IPS DF 6.9 (cell line): ENCODE data around the gene TTC19.

Source experiments
- DNase-seq: peaks from one replicate; pipeline ENCODE4 v3.0.0-alpha.2; 2013; ENCODE audit warnings: low read depth, low spot score
- H3K27ac ChIP-seq: one replicate; pipeline ENCODE4 v1.5.1; 2013; ENCODE audit warnings: low read length, control low read depth
- H3K27me3 ChIP-seq: 2 replicates; pipeline ENCODE4 v1.6.1; 2013; ENCODE audit warnings: mild to moderate bottlenecking, low read length; ENCODE audit not compliant: control insufficient read depth, insufficient read depth
- H3K36me3 ChIP-seq: 2 replicates; pipeline ENCODE4 v1.6.1; 2013; ENCODE audit warnings: low read length; ENCODE audit not compliant: control insufficient read depth, insufficient read depth
- H3K4me1 ChIP-seq: 2 replicates; pipeline ENCODE4 v1.6.1; 2013; ENCODE audit warnings: low read length; ENCODE audit not compliant: control insufficient read depth, insufficient read depth
- H3K4me3 ChIP-seq: 2 replicates; pipeline ENCODE4 v1.5.1; 2013; ENCODE audit warnings: mild to moderate bottlenecking, low read length
- H3K9me3 ChIP-seq: 2 replicates; pipeline ENCODE4 v1.6.1; 2013; ENCODE audit warnings: low read length, inconsistent platforms; ENCODE audit not compliant: control insufficient read depth, insufficient read depth
- WGBS: extraction: QIAGEN DNeasy Blood & Tissue Kit; methylation state at CpG from one replicate; pipeline ENCODE4 v1.1.7; 2013; ENCODE audit warnings: mixed read lengths, missing lambda C conversion rate; ENCODE audit not compliant: insufficient read length, insufficient coverage; 5-methylcytosine and 5-hydroxymethylcytosine counted together

TTC19 gene

GRCh38 chr17:15999141-15999973, at the start of gene TTC19, which contains the start of gene ZSWIM7:
Gene TTC19, plus strand, starts transcription at chr17:15999824. Its CDS starts 25 bp downstream, at chr17:15999849.
Gene ZSWIM7, minus strand, starts transcription at chr17:15999704. Its CDS starts 110 bp downstream, at chr17:15999594.
- DNase-seq: peak; percentile 91
- Histone ChIP-seq H3K4me3 (peak within 1 kb of the TSS; percentile 84), H3K4me1 (no peaks in the 10 kb centered on the region), H3K27ac (no peak within 1 kb of the TSS), H3K36me3 (peaks cover 7% of the 10 kb centered on the region; the same call in 1 of the 2 replicates), H3K9me3 (no peaks in the 10 kb centered on the region), H3K27me3 (no peaks in the 10 kb centered on the region)
- no CpG with 5 or more reads among the region's 91 CpGs for WGBS

GRCh38 chr17:15951368-15952047, 48.1 kb upstream of the TTC19 start:
- H3K4me1 ChIP-seq: peaks cover 2% of the 10 kb centered on the region; the same call in 1 of the 2 replicates
- WGBS: no CpG with 5 or more reads among the region's 6 CpGs
- H3K4me3 ChIP-seq: no peak overlapping the region
- no peaks in the 10 kb centered on the region for H3K9me3 ChIP-seq
- DNase-seq: no peak
- H3K27me3 ChIP-seq: peaks cover 1% of the 10 kb centered on the region
- no peak overlapping the region for H3K27ac ChIP-seq
- H3K36me3 ChIP-seq: no peaks in the 10 kb centered on the region

GRCh38 chr17:15952048-15952532, 47.5 kb upstream of the TTC19 start:
- no CpG with 5 or more reads among the region's 7 CpGs for WGBS
- Histone ChIP-seq H3K27ac (no peak overlapping the region), H3K27me3 (no peaks in the 10 kb centered on the region), H3K36me3 (no peaks in the 10 kb centered on the region), H3K4me1 (peaks cover 2% of the 10 kb centered on the region; the same call in 1 of the 2 replicates), H3K4me3 (no peak overlapping the region), H3K9me3 (no peaks in the 10 kb centered on the region)
- no peak for DNase-seq

- WGBS: no CpG with 5 or more reads among the region's 22 CpGs
- H3K9me3 ChIP-seq: no peaks in the 10 kb centered on the region
- peaks cover 2% of the 10 kb centered on the region; the same call in 1 of the 2 replicates for H3K4me1 ChIP-seq
- H3K4me3 ChIP-seq: no peak overlapping the region; the same call in 1 of the 2 replicates
- H3K27me3 ChIP-seq: no peaks in the 10 kb centered on the region
- no peak overlapping the region for H3K27ac ChIP-seq
- DNase-seq: no peak
- no peaks in the 10 kb centered on the region for H3K36me3 ChIP-seq
These were observed 46.5 kb upstream of the TTC19 start for GRCh38 chr17:15952916-15953790.

- Histone ChIP-seq H3K27ac (no peak overlapping the region), H3K4me1 (peaks cover 2% of the 10 kb centered on the region; the same call in 1 of the 2 replicates), H3K36me3 (no peaks in the 10 kb centered on the region), H3K9me3 (no peaks in the 10 kb centered on the region), H3K4me3 (no peak overlapping the region), H3K27me3 (no peaks in the 10 kb centered on the region)
- no peak for DNase-seq
- no CpG with 5 or more reads among the region's 5 CpGs for WGBS
These were observed 45.4 kb upstream of the TTC19 start for GRCh38 chr17:15954222-15954621.

- Histone ChIP-seq H3K27me3 (no peaks in the 10 kb centered on the region), H3K27ac (no peak overlapping the region), H3K9me3 (no peaks in the 10 kb centered on the region), H3K36me3 (no peaks in the 10 kb centered on the region), H3K4me3 (no peak overlapping the region), H3K4me1 (peaks cover 2% of the 10 kb centered on the region; the same call in 1 of the 2 replicates)
- no peak for DNase-seq
- WGBS: no CpG with 5 or more reads among the region's 14 CpGs
These were observed 43.7 kb upstream of the TTC19 start for GRCh38 chr17:15955793-15956541.

- no peak for DNase-seq
- no CpG with 5 or more reads among the region's 6 CpGs for WGBS
- H3K27ac ChIP-seq: no peak overlapping the region
- H3K9me3 ChIP-seq: no peaks in the 10 kb centered on the region
- H3K4me1 ChIP-seq: no peaks in the 10 kb centered on the region
- no peak overlapping the region for H3K4me3 ChIP-seq
- no peaks in the 10 kb centered on the region for H3K36me3 ChIP-seq
- H3K27me3 ChIP-seq: no peaks in the 10 kb centered on the region
These were observed 42.4 kb upstream of the TTC19 start for GRCh38 chr17:15957206-15957605.

- no CpG with 5 or more reads among the region's 19 CpGs for WGBS
- Histone ChIP-seq H3K4me3 (no peak overlapping the region), H3K27me3 (no peaks in the 10 kb centered on the region), H3K36me3 (no peaks in the 10 kb centered on the region), H3K9me3 (no peaks in the 10 kb centered on the region), H3K4me1 (no peaks in the 10 kb centered on the region), H3K27ac (no peak overlapping the region)
- DNase-seq: no peak
These were observed 41.9 kb upstream of the TTC19 start for GRCh38 chr17:15957608-15958307.

- no peak overlapping the region for H3K4me3 ChIP-seq
- DNase-seq: no peak
- no peaks in the 10 kb centered on the region for H3K9me3 ChIP-seq
- H3K36me3 ChIP-seq: no peaks in the 10 kb centered on the region
- H3K27ac ChIP-seq: no peak overlapping the region
- no CpG with 5 or more reads among the region's 4 CpGs for WGBS
- H3K4me1 ChIP-seq: no peaks in the 10 kb centered on the region
- H3K27me3 ChIP-seq: no peaks in the 10 kb centered on the region
These were observed 41.2 kb upstream of the TTC19 start for GRCh38 chr17:15958484-15958854.
